Cardiac muscle cell (in vitro differentiated cells and primary cell): ENCODE measurements around the gene PPHLN1. TPM values are rescaled to one million over a fixed set of nuclear protein-coding genes. Genes with fewer than 3 reads are reported as not detected.

Source experiments
- DNase-seq, 2 donors: peaks; one replicate each; pipeline versions ENCODE4 v3.0.0 to v3.0.0-alpha.2; 2010 to 2017; ENCODE audit warnings: low read depth in 1 of 2, low spot score in 1 of 2
- H3K27ac ChIP-seq: fragments of 200-600 bp; sonication (generic); 2 replicates; pipeline ENCODE4 v1.5.1; 2016
- H3K27me3 ChIP-seq: fragments of 200-600 bp; sonication (generic); 2 replicates; pipeline ENCODE4 v1.6.0; 2016; ENCODE audit warnings: control low read depth
- H3K36me3 ChIP-seq: fragments of 200-600 bp; sonication (generic); 2 replicates; pipeline ENCODE4 v1.5.1; 2016; ENCODE audit warnings: control low read depth
- H3K4me1 ChIP-seq: fragments of 200-600 bp; sonication (generic); 2 replicates; pipeline ENCODE4 v1.8.1; 2017; ENCODE audit warnings: low read depth, mild to moderate bottlenecking, mixed run types
- H3K4me3 ChIP-seq: fragments of 200-600 bp; sonication (generic); 2 replicates; pipeline ENCODE4 v1.5.1; 2016; ENCODE audit warnings: mild to moderate bottlenecking
- H3K9me3 ChIP-seq: fragments of 200-600 bp; sonication (generic); 2 replicates; pipeline ENCODE4 v1.5.1; 2017; ENCODE audit warnings: low read depth, mild to moderate bottlenecking, control low read depth
- CTCF ChIP-seq: IDR thresholded peaks from 2 replicates; pipeline ENCODE4 v1.5.1; 2012; ENCODE audit warnings: low read depth, mild to moderate bottlenecking, low read length
- polyA plus RNA-seq: library from polyadenylated mRNA; unstranded; fragments of >200 nt; fragmentation: Nextera tagmentation; extraction: Ambion mirVana; gene quantifications from 2 replicates; pipeline ENCODE4 v1.2.1, GENCODE V29; 2016
- total RNA-seq: library from RNA; depleted of rRNA; stranded (reverse); fragments of >200 nt; gene quantifications from 2 replicates; pipeline ENCODE4 v1.2.3, GENCODE V29; 2016

The PPHLN1 gene
- total and polyA plus RNA-seq, 2 experiments from 2014 or later: 70.6 to 77.6 TPM

- Histone ChIP-seq H3K36me3 (peaks cover 18% of the 10 kb centered on the region), H3K4me3 (no peak overlapping the region), H3K27me3 (no peaks in the 10 kb centered on the region), H3K9me3 (no peaks in the 10 kb centered on the region), H3K4me1 (peaks cover 46% of the 10 kb centered on the region), H3K27ac (peak overlapping the region; percentile 87)
- DNase-seq: no peak
- TF ChIP-seq CTCF: no peak
These were observed 147.6 kb downstream of the PPHLN1 start for GRCh38 chr12:42473561-42473960.

- TF ChIP-seq CTCF: no peak
These were observed 148.4 kb downstream of the PPHLN1 start for GRCh38 chr12:42474391-42474790.

GRCh38 chr12:42475106-42475505, 149.1 kb downstream of the PPHLN1 start:
- no peak for TF ChIP-seq CTCF
- peaks cover 54% of the 10 kb centered on the region for H3K4me1 ChIP-seq
- H3K4me3 ChIP-seq: no peak overlapping the region
- H3K36me3 ChIP-seq: peaks cover 2% of the 10 kb centered on the region
- H3K27me3 ChIP-seq: no peaks in the 10 kb centered on the region
- H3K27ac ChIP-seq: peak overlapping the region; percentile 22
- H3K9me3 ChIP-seq: no peaks in the 10 kb centered on the region
- no peak for DNase-seq

More at GRCh38 chr12:42474391-42474790, 148.4 kb downstream of the PPHLN1 start:
- Histone ChIP-seq H3K27me3 (no peaks in the 10 kb centered on the region), H3K4me3 (no peak overlapping the region), H3K27ac (peak overlapping the region; percentile 22), H3K9me3 (no peaks in the 10 kb centered on the region), H3K4me1 (peaks cover 54% of the 10 kb centered on the region), H3K36me3 (peaks cover 9% of the 10 kb centered on the region)
- DNase-seq: peak in 1 of 2 donors; percentile 14

GRCh38 chr12:42477941-42478340, 152.0 kb downstream of the PPHLN1 start:
- TF ChIP-seq CTCF: no peak
- no peaks in the 10 kb centered on the region for H3K36me3 ChIP-seq
- H3K4me3 ChIP-seq: no peak overlapping the region
- peaks cover 45% of the 10 kb centered on the region for H3K4me1 ChIP-seq
- peak overlapping the region; percentile 48 for H3K27ac ChIP-seq
- H3K9me3 ChIP-seq: no peaks in the 10 kb centered on the region
- no peak for DNase-seq
- no peaks in the 10 kb centered on the region for H3K27me3 ChIP-seq

- no peak for TF ChIP-seq CTCF
- Histone ChIP-seq H3K27ac (peak overlapping the region; percentile 95), H3K4me1 (peaks cover 41% of the 10 kb centered on the region), H3K36me3 (no peaks in the 10 kb centered on the region), H3K27me3 (no peaks in the 10 kb centered on the region), H3K9me3 (no peaks in the 10 kb centered on the region), H3K4me3 (peak overlapping the region; percentile 78)
- no peak for DNase-seq
These were observed 155.4 kb downstream of the PPHLN1 start for GRCh38 chr12:42481368-42481767.
